Activated CD4-positive, CD25-positive, alpha-beta regulatory T cell treated with anti-CD3 and anti-CD28 coated beads, Interleukin-2, amount 50 U/mL, for 16 hours (primary cell): ENCODE data around the gene MXD1.
A peak's percentile ranks its signal among the peaks of the same experiment; 100 is the strongest.
"Not testable (repeated sequence)": the region's sequence is repeated elsewhere in the genome, so short reads cannot be mapped to it uniquely, and the experiment has no call there.

Source experiments
- DNase-seq: peaks from one replicate; pipeline ENCODE4 v3.0.0-alpha.2; 2020; ENCODE audit warnings: low read depth, low spot score

Gene MXD1

GRCh38 chr2:69914950-69915945 is at the start of gene MXD1:
Gene MXD1, plus strand, starts transcription at chr2:69915109. Its CDS starts 222 bp downstream, at chr2:69915331.
- DNase-seq: no peak

- no peak for DNase-seq
Measured at GRCh38 chr2:69888451-69888850, 26.5 kb upstream of the MXD1 start.

GRCh38 chr2:69889302-69889701 is 25.6 kb upstream of the MXD1 start:
- no peak for DNase-seq

- no peak for DNase-seq
Measured at GRCh38 chr2:69890881-69891280, 24.0 kb upstream of the MXD1 start.

- not testable (repeated sequence) for DNase-seq
Measured at GRCh38 chr2:69892838-69893424, 22.0 kb upstream of the MXD1 start.

- peak; percentile 73 for DNase-seq
Measured at GRCh38 chr2:69893684-69894551, 21.0 kb upstream of the MXD1 start, which contains the start of gene SNRNP27. Gene SNRNP27, plus strand, starts transcription at chr2:69893956. Its CDS starts 29 bp downstream, at chr2:69893985.

- not testable (repeated sequence) for DNase-seq
Measured at GRCh38 chr2:69894737-69895136, 20.2 kb upstream of the MXD1 start.

- no peak for DNase-seq
Measured at GRCh38 chr2:69902213-69902922, 12.5 kb upstream of the MXD1 start.

- no peak for DNase-seq
Measured at GRCh38 chr2:69907216-69907615, 7.7 kb upstream of the MXD1 start.

GRCh38 chr2:69911985-69912563 is 2.8 kb upstream of the MXD1 start:
- no peak for DNase-seq

- peak; percentile 100 for DNase-seq
Measured at GRCh38 chr2:69914164-69914949, 552 bp upstream of the MXD1 start.

GRCh38 chr2:69916106-69916505 is 1.2 kb downstream of the MXD1 start:
- DNase-seq: no peak

GRCh38 chr2:69917852-69918251 is 2.9 kb downstream of the MXD1 start:
- no peak for DNase-seq

GRCh38 chr2:69918401-69918800 is 3.5 kb downstream of the MXD1 start:
- no peak for DNase-seq

- no peak for DNase-seq
Measured at GRCh38 chr2:69923116-69923515, 8.2 kb downstream of the MXD1 start.

GRCh38 chr2:69926849-69927515 is 12.1 kb downstream of the MXD1 start:
- no peak for DNase-seq

GRCh38 chr2:69931832-69932595 is 17.1 kb downstream of the MXD1 start:
- DNase-seq: no peak

GRCh38 chr2:69932596-69932922 is 17.6 kb downstream of the MXD1 start:
- DNase-seq: no peak
